Measurements from ENCODE around the gene MFNG.

The MFNG gene

GRCh38 chr22:37514526-37515051, 28.4 kb upstream of the MFNG start (continued):
- TF ChIP-seq, protein P1, sequence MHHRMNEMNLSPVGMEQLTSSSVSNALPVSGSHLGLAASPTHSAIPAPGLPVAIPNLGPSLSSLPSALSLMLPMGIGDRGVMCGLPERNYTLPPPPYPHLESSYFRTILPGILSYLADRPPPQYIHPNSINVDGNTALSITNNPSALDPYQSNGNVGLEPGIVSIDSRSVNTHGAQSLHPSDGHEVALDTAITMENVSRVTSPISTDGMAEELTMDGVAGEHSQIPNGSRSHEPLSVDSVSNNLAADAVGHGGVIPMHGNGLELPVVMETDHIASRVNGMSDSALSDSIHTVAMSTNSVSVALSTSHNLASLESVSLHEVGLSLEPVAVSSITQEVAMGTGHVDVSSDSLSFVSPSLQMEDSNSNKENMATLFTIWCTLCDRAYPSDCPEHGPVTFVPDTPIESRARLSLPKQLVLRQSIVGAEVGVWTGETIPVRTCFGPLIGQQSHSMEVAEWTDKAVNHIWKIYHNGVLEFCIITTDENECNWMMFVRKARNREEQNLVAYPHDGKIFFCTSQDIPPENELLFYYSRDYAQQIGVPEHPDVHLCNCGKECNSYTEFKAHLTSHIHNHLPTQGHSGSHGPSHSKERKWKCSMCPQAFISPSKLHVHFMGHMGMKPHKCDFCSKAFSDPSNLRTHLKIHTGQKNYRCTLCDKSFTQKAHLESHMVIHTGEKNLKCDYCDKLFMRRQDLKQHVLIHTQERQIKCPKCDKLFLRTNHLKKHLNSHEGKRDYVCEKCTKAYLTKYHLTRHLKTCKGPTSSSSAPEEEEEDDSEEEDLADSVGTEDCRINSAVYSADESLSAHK (tag by site-specific recombination; IDR thresholded peaks at IDR 0.05) = no peak
- TF ChIP-seq EGR2 (tag by site-specific recombination; IDR thresholded peaks at IDR 0.05; ENCODE audit: low read depth) (peak; percentile 95), ZNF580 (tag by site-specific recombination; IDR thresholded peaks at IDR 0.05) (no peak), ZNF335 (tag by site-specific recombination; conservative IDR thresholded peaks at IDR 0.05) (no peak), PBX3 (CRISPR knock-in tag; IDR thresholded peaks at IDR 0.05) (no peak), ZNF10 (tag by site-specific recombination; IDR thresholded peaks at IDR 0.05) (no peak), ZNF23 (tag by site-specific recombination; IDR thresholded peaks at IDR 0.05; ENCODE audit: borderline replicate concordance) (no peak), ZSCAN4 (tag by site-specific recombination; IDR thresholded peaks at IDR 0.05) (no peak), ZNF112 (tag by site-specific recombination; IDR thresholded peaks at IDR 0.05) (no peak), ZFP69B (tag by site-specific recombination; IDR thresholded peaks at IDR 0.05) (no peak), KLF17 (tag by site-specific recombination; IDR thresholded peaks at IDR 0.05) (no peak), ZSCAN23 (tag by site-specific recombination; IDR thresholded peaks at IDR 0.05) (no peak), ZNF24 (tag by site-specific recombination; IDR thresholded peaks at IDR 0.05) (0 out of 2 replicates have a peak, but pooled peaks have one; percentile 69)
- TF ChIP-seq, protein P2, sequence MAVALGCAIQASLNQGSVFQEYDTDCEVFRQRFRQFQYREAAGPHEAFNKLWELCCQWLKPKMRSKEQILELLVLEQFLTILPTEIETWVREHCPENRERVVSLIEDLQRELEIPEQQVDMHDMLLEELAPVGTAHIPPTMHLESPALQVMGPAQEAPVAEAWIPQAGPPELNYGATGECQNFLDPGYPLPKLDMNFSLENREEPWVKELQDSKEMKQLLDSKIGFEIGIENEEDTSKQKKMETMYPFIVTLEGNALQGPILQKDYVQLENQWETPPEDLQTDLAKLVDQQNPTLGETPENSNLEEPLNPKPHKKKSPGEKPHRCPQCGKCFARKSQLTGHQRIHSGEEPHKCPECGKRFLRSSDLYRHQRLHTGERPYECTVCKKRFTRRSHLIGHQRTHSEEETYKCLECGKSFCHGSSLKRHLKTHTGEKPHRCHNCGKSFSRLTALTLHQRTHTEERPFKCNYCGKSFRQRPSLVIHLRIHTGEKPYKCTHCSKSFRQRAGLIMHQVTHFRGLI (tag by site-specific recombination; IDR thresholded peaks at IDR 0.05) = no peak; the same call in 1 of the 2 replicates
- TF ChIP-seq, protein P3, sequence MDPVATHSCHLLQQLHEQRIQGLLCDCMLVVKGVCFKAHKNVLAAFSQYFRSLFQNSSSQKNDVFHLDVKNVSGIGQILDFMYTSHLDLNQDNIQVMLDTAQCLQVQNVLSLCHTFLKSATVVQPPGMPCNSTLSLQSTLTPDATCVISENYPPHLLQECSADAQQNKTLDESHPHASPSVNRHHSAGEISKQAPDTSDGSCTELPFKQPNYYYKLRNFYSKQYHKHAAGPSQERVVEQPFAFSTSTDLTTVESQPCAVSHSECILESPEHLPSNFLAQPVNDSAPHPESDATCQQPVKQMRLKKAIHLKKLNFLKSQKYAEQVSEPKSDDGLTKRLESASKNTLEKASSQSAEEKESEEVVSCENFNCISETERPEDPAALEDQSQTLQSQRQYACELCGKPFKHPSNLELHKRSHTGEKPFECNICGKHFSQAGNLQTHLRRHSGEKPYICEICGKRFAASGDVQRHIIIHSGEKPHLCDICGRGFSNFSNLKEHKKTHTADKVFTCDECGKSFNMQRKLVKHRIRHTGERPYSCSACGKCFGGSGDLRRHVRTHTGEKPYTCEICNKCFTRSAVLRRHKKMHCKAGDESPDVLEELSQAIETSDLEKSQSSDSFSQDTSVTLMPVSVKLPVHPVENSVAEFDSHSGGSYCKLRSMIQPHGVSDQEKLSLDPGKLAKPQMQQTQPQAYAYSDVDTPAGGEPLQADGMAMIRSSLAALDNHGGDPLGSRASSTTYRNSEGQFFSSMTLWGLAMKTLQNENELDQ (tag by site-specific recombination; IDR thresholded peaks at IDR 0.05; ENCODE audit: low read depth) = no peak
- TF ChIP-seq, protein P4, sequence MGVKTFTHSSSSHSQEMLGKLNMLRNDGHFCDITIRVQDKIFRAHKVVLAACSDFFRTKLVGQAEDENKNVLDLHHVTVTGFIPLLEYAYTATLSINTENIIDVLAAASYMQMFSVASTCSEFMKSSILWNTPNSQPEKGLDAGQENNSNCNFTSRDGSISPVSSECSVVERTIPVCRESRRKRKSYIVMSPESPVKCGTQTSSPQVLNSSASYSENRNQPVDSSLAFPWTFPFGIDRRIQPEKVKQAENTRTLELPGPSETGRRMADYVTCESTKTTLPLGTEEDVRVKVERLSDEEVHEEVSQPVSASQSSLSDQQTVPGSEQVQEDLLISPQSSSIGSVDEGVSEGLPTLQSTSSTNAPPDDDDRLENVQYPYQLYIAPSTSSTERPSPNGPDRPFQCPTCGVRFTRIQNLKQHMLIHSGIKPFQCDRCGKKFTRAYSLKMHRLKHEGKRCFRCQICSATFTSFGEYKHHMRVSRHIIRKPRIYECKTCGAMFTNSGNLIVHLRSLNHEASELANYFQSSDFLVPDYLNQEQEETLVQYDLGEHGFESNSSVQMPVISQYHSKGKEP (tag by site-specific recombination; IDR thresholded peaks at IDR 0.05) = no peak
